ENCODE measurements around the gene DYNC1H1. TPM values are rescaled to one million over a fixed set of nuclear protein-coding genes. Genes with fewer than 3 reads are reported as not detected.

Gene DYNC1H1
- total and polyA plus RNA-seq, 12 donors, result 202 to 509 (median 348) TPM

DNA sequence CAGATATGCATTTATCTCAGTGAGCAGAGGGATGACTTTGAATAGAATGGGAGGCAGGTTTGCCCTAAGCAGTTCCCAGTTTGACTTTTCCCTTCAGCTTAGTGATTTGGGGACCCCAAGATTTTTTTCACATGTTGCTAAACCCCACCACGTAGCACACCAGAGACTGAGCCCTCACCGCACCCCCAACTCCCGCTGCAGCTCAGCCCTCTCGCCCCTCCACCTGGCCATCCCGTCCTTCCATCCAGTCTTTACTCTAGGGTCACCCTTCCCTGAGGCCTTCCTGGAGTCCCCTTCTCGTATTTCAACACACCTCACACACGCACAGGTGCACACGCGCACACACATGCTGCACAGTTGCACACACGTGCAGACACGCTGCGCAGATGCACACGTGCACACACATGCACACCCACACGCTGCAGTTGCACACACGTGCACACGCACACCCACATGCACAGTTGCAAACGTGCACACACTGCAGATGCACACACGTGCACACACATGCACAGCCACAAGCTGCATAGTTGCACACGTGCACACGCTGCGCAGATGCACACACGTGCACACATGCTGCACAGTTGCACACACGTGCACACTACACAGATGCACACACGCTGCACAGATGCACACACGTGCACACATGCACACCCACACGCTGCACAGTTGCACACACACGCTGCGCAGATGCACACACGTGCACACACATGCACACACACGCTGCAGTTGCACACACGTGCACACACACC, 92.5 kb downstream of the DYNC1H1 start:
- Histone ChIP-seq H3K27ac (no peak overlapping the region), H3K4me1 (replicated peaks in 1 of 2) (no peaks in the 10 kb centered on the region), H3K4me3 (no peak overlapping the region), H3K9me3 (replicated peaks in 1 of 3) (no peaks in the 10 kb centered on the region), H3K27me3 (no peaks in the 10 kb centered on the region), H3K36me3 (replicated peaks in 1 of 2) (peaks cover 0 to 11% of the 10 kb centered on the region in 2 donors)
- DNase-seq, result peak in 1 of 7 donors; percentile 42
- 79 to 85% (median 83%) methylated on average over 29 to 31 of the region's 31 CpGs for WGBS, 4 donors
- TF ChIP-seq, protein P1, sequence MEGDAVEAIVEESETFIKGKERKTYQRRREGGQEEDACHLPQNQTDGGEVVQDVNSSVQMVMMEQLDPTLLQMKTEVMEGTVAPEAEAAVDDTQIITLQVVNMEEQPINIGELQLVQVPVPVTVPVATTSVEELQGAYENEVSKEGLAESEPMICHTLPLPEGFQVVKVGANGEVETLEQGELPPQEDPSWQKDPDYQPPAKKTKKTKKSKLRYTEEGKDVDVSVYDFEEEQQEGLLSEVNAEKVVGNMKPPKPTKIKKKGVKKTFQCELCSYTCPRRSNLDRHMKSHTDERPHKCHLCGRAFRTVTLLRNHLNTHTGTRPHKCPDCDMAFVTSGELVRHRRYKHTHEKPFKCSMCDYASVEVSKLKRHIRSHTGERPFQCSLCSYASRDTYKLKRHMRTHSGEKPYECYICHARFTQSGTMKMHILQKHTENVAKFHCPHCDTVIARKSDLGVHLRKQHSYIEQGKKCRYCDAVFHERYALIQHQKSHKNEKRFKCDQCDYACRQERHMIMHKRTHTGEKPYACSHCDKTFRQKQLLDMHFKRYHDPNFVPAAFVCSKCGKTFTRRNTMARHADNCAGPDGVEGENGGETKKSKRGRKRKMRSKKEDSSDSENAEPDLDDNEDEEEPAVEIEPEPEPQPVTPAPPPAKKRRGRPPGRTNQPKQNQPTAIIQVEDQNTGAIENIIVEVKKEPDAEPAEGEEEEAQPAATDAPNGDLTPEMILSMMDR (IDR thresholded peaks at IDR 0.05), result no peak
- TF ChIP-seq POLR2A (IDR thresholded peaks at IDR 0.05), result no peak
- intact Hi-C loops (cut with DNase I), result no loop called here

DNA sequence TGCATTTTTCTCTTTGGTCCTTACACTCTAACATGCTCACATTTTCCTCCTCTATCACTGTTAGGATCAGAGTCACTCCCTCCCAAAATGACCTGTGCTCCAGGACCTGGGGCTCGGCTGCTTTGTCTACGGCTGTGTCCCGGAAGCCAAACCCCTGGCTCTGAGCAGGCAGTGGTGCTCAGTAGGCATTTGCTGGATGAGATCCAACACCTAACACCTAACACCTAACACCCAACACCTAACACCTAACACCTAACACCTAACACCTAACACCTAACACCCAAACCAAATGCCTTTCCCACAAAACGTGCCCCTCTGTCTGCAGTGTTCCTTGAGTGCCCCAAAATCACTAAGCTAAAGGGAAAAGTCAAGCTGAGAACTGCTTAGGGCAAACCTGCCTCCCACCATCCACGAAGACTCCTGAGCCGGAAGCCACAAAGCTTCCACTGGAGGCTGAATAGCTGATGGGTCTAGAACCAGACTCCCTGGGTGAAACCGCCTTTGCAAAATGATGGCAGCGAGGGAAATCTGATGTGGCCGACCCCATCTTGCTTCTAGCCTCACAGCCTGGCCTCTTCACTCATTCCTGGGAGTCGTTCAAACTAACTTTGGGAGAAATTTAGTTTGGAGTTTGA, 93.2 kb downstream of the DYNC1H1 start:
- no peak overlapping the region for H3K4me3 ChIP-seq
- no peaks in the 10 kb centered on the region for H3K4me1 ChIP-seq (replicated peaks in 1 of 2)
- H3K27ac ChIP-seq, result no peak overlapping the region
- DNase-seq, result no peak
- H3K36me3 ChIP-seq (replicated peaks in 1 of 2), result peaks cover 0 to 3% of the 10 kb centered on the region in 2 donors
- H3K9me3 ChIP-seq (replicated peaks in 1 of 3), result no peaks in the 10 kb centered on the region
- H3K27me3 ChIP-seq, result no peaks in the 10 kb centered on the region
- WGBS, 4 donors, result 48 to 77% (median 55%) methylated on average over 9 to 10 of the region's 10 CpGs
- intact Hi-C loops (cut with DNase I), result no loop called here
- TF ChIP-seq POLR2A (IDR thresholded peaks at IDR 0.05), result no peak
- TF ChIP-seq, protein P1 (IDR thresholded peaks at IDR 0.05), result no peak

DNA sequence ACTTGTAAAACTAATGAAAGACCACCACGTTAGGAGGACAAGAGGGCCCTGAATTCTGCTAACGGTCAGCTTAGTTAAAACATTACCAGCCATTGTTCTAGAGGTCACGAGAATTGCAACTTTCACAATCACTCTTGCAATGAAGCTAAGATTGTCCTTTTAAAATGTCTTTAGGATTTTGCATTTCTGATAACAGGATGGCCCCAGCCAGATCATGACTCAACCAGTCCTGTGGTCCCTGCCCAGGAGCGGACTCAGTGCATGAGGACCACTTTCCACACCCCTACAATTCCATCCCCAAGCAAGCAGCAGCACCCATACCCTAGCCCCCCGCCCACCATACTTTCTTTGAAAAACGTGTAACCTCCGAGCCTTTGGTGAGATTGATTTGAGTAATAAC, 93.8 kb downstream of the DYNC1H1 start:
- Histone ChIP-seq H3K4me3 (no peak overlapping the region), H3K36me3 (replicated peaks in 1 of 2) (no peaks in the 10 kb centered on the region), H3K27me3 (no peaks in the 10 kb centered on the region), H3K4me1 (replicated peaks in 1 of 2) (peaks cover 0 to 5% of the 10 kb centered on the region in 2 donors), H3K9me3 (replicated peaks in 1 of 3) (no peaks in the 10 kb centered on the region), H3K27ac (no peak overlapping the region)
- DNase-seq, result no peak
- WGBS, 4 donors, result 51 to 62% (median 55%) methylated on average over 7 of the region's 7 CpGs
- TF ChIP-seq, protein P1 (IDR thresholded peaks at IDR 0.05), result no peak
- TF ChIP-seq POLR2A (IDR thresholded peaks at IDR 0.05), result no peak
- intact Hi-C loops (cut with DNase I), result no loop called here

DNA sequence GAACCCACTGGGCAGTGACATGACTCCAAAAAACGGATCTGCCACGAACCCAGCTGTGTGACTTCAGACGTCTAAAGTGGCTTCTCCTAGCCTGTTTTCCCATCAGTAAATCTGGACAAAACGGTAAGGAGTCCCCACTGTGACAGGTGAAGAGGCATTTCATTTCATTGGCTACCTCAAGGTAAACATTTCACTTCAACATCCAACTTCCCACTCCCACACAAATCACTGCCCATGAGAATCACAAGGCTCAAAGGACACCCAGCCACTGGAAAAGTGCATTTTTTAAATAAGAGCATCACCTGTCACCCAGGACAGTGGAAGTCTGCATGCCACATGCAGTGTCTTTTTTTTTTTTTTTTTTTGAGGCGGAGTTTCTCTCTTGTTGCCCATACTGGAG, 94.6 kb downstream of the DYNC1H1 start:
- no peak for DNase-seq
- peaks cover 0 to 11% of the 10 kb centered on the region in 2 donors for H3K4me1 ChIP-seq (replicated peaks in 1 of 2)
- no peaks in the 10 kb centered on the region for H3K27me3 ChIP-seq
- H3K9me3 ChIP-seq (replicated peaks in 1 of 3), result no peaks in the 10 kb centered on the region
- H3K27ac ChIP-seq, result no peak overlapping the region
- intact Hi-C loops (cut with DNase I), result no loop called here
- H3K36me3 ChIP-seq (replicated peaks in 1 of 2), result no peaks in the 10 kb centered on the region
- no peak overlapping the region for H3K4me3 ChIP-seq
- WGBS, 4 donors, result 58 to 67% (median 62%) methylated on average over 4 to 5 of the region's 5 CpGs
- no peak for TF ChIP-seq POLR2A (IDR thresholded peaks at IDR 0.05)
- TF ChIP-seq, protein P1 (IDR thresholded peaks at IDR 0.05), result no peak

All from adrenal gland (tissue), 12 donors.